HepG2 (cell line): ENCODE results near the gene TSR1. TPM values are rescaled to one million over a fixed set of nuclear protein-coding genes. Genes with fewer than 3 reads are reported as not detected.

Source experiments
- ATAC-seq: fragments of 200-7000 bp; cut with Tn5 transposase; 3 replicates; pipeline ENCODE4 v1.9.1; 2020; ENCODE audit warnings: mild to moderate bottlenecking, moderate library complexity
- BruUV-seq: library from RNA; stranded (reverse); fragments of 400-500 nt; replicated peaks from 2 replicates; lab custom pipeline; 2021; lab: Mats Ljungman, UMichigan
- CTCF ChIA-PET: fragments of 300-600 bp; formaldehyde crosslinking; extraction: SDS; loops from one replicate; lab custom pipeline; 2021; ENCODE audit warnings: low total read pairs, inconsistent platforms, low intra/inter-chr PET ratio; lab: Yijun Ruan, JAX
- POLR2A ChIA-PET: fragments of 350-600 bp; sonication (Branson Sonifier 250); formaldehyde crosslinking; loops from one replicate; lab custom pipeline; 2020; ENCODE audit warnings: antibody characterized with exemption, inconsistent platforms; lab: Yijun Ruan, JAX
- DNase-seq: peaks from one replicate; pipeline ENCODE4 v3.0.0-alpha.2; 2015; ENCODE audit warnings: low spot score
- FAIRE-seq: peaks from 3 replicates; lab custom pipeline; 2011; peaks lifted over from hg19 to GRCh38; lab: Jason Lieb, UNC
- H2AFZ ChIP-seq: one replicate; pipeline ENCODE4 v1.6.1; 2011; ENCODE audit warnings: low read length, inconsistent platforms
- H3K27ac ChIP-seq: fragments of 300-600 bp; 3 replicates; pipeline ENCODE4 v1.8.0; 2011; ENCODE audit warnings: mixed run types, mild to moderate bottlenecking, mixed read lengths, low read length, inconsistent platforms; ENCODE audit not compliant: insufficient read depth; ENCODE audit errors: extremely low read length
- H3K27me3 ChIP-seq, 2 experiments: fragments of 200-600 bp in 1 of 2; 2 replicates in 1 of 2; 3 replicates in 1 of 2; pipeline versions ENCODE4 v1.6.0 to v1.8.0; 2011; ENCODE audit warnings: low read length in 2 of 2, mild to moderate bottlenecking in 2 of 2, moderate library complexity in 2 of 2, inconsistent platforms in 1 of 2; ENCODE audit not compliant: insufficient read depth in 2 of 2, control insufficient read depth in 1 of 2
- H3K36me3 ChIP-seq, 2 experiments: fragments of 200-600 bp in 1 of 2; replicated peaks in 1 of 2; 2 replicates in 1 of 2; 3 replicates in 1 of 2; pipeline versions ENCODE4 v1.5.1 to v1.8.0; 2011; ENCODE audit warnings: low read length in 2 of 2, inconsistent platforms in 1 of 2; ENCODE audit not compliant: insufficient read depth in 2 of 2, control insufficient read depth in 1 of 2
- H3K4me1 ChIP-seq: 2 replicates; pipeline ENCODE4 v1.5.1; 2012; ENCODE audit warnings: low read length, inconsistent platforms; ENCODE audit not compliant: insufficient read depth
- H3K4me2 ChIP-seq: 2 replicates; pipeline ENCODE4 v1.6.0; 2011; ENCODE audit warnings: low read depth, low read length, inconsistent platforms
- H3K4me3 ChIP-seq, 3 experiments: fragments of 200-600 bp in 1 of 3; sonication (generic), shearing (Covaris generic) in 1 of 3; replicated peaks in 1 of 3; 2 replicates each; pipeline ENCODE4 v1.5.1; 2011 to 2016; ENCODE audit warnings: low read length in 3 of 3, inconsistent platforms in 2 of 3, low read depth in 2 of 3, mild to moderate bottlenecking in 2 of 3, control low read depth in 1 of 3, mixed read lengths in 1 of 3; ENCODE audit not compliant: insufficient read depth in 1 of 3
- H3K79me2 ChIP-seq: one replicate; pipeline ENCODE4 v1.6.1; 2011; ENCODE audit warnings: low read length, inconsistent platforms; ENCODE audit not compliant: insufficient read depth
- H3K9ac ChIP-seq: 2 replicates; pipeline ENCODE4 v1.6.0; 2011; ENCODE audit warnings: mild to moderate bottlenecking, low read depth, low read length, inconsistent platforms; ENCODE audit not compliant: insufficient read depth
- H3K9me3 ChIP-seq: 2 replicates; pipeline ENCODE4 v1.5.1; 2012; ENCODE audit warnings: mild to moderate bottlenecking, low read length
- H4K20me1 ChIP-seq: 2 replicates; pipeline ENCODE4 v1.6.0; 2011; ENCODE audit warnings: inconsistent platforms, mild to moderate bottlenecking, low read length, moderate library complexity; ENCODE audit not compliant: insufficient read depth
- AGO1 ChIP-seq: fragments of 200-400 bp; formaldehyde crosslinking; IDR thresholded peaks from 2 replicates; pipeline ENCODE4 v1.6.1; 2017; ENCODE audit warnings: mild to moderate bottlenecking, low read depth, low read length, moderate library complexity; ENCODE audit not compliant: poor library complexity, severe bottlenecking
- DPF2 ChIP-seq: sonication (generic); formaldehyde crosslinking; IDR thresholded peaks from 2 replicates; pipeline ENCODE4 v1.4.0; 2020; ENCODE audit warnings: mild to moderate bottlenecking, low read depth, missing genetic modification reagents, borderline replicate concordance
- HES4 ChIP-seq: sonication (generic); formaldehyde crosslinking; IDR thresholded peaks from 2 replicates; pipeline ENCODE4 v1.9.0; 2021; ENCODE audit warnings: mild to moderate bottlenecking, missing genetic modification reagents, borderline replicate concordance
- ISX ChIP-seq: sonication (generic); formaldehyde crosslinking; conservative IDR thresholded peaks from 2 replicates; pipeline ENCODE4 v1.5.0; 2020; ENCODE audit warnings: missing genetic modification reagents
- MED8 ChIP-seq: sonication (generic); formaldehyde crosslinking; IDR thresholded peaks from 2 replicates; pipeline ENCODE4 v1.8.1; 2023; ENCODE audit warnings: mild to moderate bottlenecking, missing genetic modification reagents; ENCODE audit not compliant: insufficient replicate concordance
- ZNF343 ChIP-seq: sonication (generic); formaldehyde crosslinking; IDR thresholded peaks from 2 replicates; pipeline ENCODE4 v1.4.0; 2020; ENCODE audit warnings: mild to moderate bottlenecking, missing genetic modification reagents
- ZNF644 ChIP-seq: IDR thresholded peaks from 2 replicates; pipeline ENCODE4 v1.6.1; 2016; ENCODE audit warnings: low read depth
- ZSCAN12 ChIP-seq: sonication (generic); formaldehyde crosslinking; IDR thresholded peaks from 2 replicates; pipeline ENCODE4 v1.9.0; 2021; ENCODE audit warnings: mild to moderate bottlenecking, missing genetic modification reagents
- WGBS: methylation state at CpG from one replicate; pipeline ENCODE4 v1.1.6; 2017; ENCODE audit warnings: low lambda C conversion rate; 5-methylcytosine and 5-hydroxymethylcytosine counted together
- in situ Hi-C: cut with HindIII; loops from 2 replicates; pipeline ENCODE4 v1.10.0; 2017; ENCODE audit warnings: low pct_unique_long_range_greater_than_20kb; ENCODE audit not compliant: extremely low pct_ligation_motif_present
- intact Hi-C: fragments of 100-400 bp; cut with micrococcal nuclease; formaldehyde crosslinking; loops from one replicate; pipeline ENCODE4 v1.10.0; 2022; ENCODE audit not compliant: unreplicated experiment
- polyA plus RNA-seq, 8 experiments: library from polyadenylated mRNA; depleted of rRNA in 3 of 8; stranded (reverse) in 7 of 8; unstranded in 1 of 8; fragments of >200 nt; fragmentation: Illumina TruSeq in 4 of 8; extraction: Trizol in 4 of 8; gene quantifications; 2 replicates each; pipeline versions ENCODE4 v1.2.1 to v1.2.3, GENCODE V29; 2011 to 2016; ENCODE audit warnings: low read depth in 4 of 8, missing spikeins in 1 of 8, mixed read lengths in 1 of 8; ENCODE audit not compliant: insufficient read depth in 1 of 8
- total RNA-seq, 5 experiments: library from RNA; depleted of rRNA; stranded (reverse); fragments of >200 nt; fragmentation: Illumina TruSeq; extraction: Trizol; gene quantifications; 2 replicates each; pipeline ENCODE4 v1.2.3, GENCODE V29; 2016; ENCODE audit warnings: low read depth in 1 of 5
- TF ChIP-seq, protein P1 (sequence below): sonication (generic); formaldehyde crosslinking; IDR thresholded peaks from 2 replicates; pipeline ENCODE4 v1.4.0; 2020; ENCODE audit warnings: missing genetic modification reagents, mild to moderate bottlenecking, borderline replicate concordance
- TF ChIP-seq, protein P2 (sequence below): sonication (generic); formaldehyde crosslinking; IDR thresholded peaks from 2 replicates; pipeline ENCODE4 v1.5.0; 2020; ENCODE audit warnings: mild to moderate bottlenecking, missing genetic modification reagents
- TF ChIP-seq, protein P3 (sequence below): sonication (generic); formaldehyde crosslinking; IDR thresholded peaks from 2 replicates; pipeline ENCODE4 v1.5.0; 2020; ENCODE audit warnings: mild to moderate bottlenecking, missing genetic modification reagents
- TF ChIP-seq, protein P4 (sequence below): sonication (generic); formaldehyde crosslinking; conservative IDR thresholded peaks from 2 replicates; pipeline ENCODE4 v1.4.0; 2020; ENCODE audit warnings: missing genetic modification reagents
- TF ChIP-seq, protein P5 (sequence below): IDR thresholded peaks from 2 replicates; pipeline ENCODE4 v1.6.1; 2016; ENCODE audit warnings: mild to moderate bottlenecking

Gene TSR1
- total and polyA plus RNA-seq, 2 of the 13 experiments (the other 11 are each of a cell fraction or from before 2014, with no cell fraction given): 7.1 to 65.8 TPM

DNA sequence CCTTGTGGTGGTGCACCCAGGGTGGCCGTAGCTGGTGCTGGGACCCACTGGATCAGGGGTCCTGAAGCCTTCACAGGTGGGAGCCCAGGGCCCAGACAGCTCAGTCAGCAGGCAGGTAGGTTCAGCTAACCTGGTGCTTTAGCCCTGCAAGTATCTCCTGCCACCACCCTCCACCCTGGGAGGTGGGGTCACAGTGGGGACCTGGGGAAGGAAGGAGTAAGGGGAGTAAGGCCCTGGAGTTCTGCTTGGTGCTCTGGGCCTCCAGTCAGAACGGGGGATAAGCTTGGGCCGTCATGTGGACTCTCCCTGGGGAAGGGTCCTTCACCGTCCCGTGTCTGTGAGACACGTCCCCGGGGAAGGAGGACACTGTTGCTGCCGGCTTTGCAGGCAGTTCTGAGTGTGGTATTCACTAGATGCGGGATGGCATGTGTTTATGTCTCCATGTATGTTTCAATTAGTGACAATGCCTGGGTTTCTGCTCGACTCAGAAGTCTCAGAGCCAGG is 21.7 kb upstream of the TSR1 start:
- in situ Hi-C loops (no loop called here), intact Hi-C loops (no loop called here)
- H3K27me3 ChIP-seq: no peaks in the 10 kb centered on the region
- WGBS: 100% methylated on average over 2 of the region's 10 CpGs
- no peak for DNase-seq
- no peaks in the 10 kb centered on the region for H3K9me3 ChIP-seq
- no peak overlapping the region for H3K4me2 ChIP-seq
- no peaks in the 10 kb centered on the region for H3K79me2 ChIP-seq
- FAIRE-seq: no peak
- no peak overlapping the region for H3K9ac ChIP-seq
- no peak overlapping the region for H3K27ac ChIP-seq
- CTCF ChIA-PET: no interaction called here
- POLR2A ChIA-PET: no interaction called here
- no peaks in the 10 kb centered on the region for H4K20me1 ChIP-seq
- H3K4me3 ChIP-seq: no peak overlapping the region
- no TSS peak for BruUV-seq
- no peaks in the 10 kb centered on the region for H3K4me1 ChIP-seq
- no peak overlapping the region for H2AFZ ChIP-seq
- H3K36me3 ChIP-seq: peaks cover 5 to 15% of the 10 kb centered on the region in 2 experiments; a peak in 3 of 5 replicates
- no peak for ATAC-seq
- TF ChIP-seq AGO1 (no peak), DPF2 (CRISPR knock-in tag) (no peak), MED8 (CRISPR knock-in tag) (no peak), HES4 (CRISPR knock-in tag) (no peak), ZNF644 (no peak), ZNF343 (CRISPR knock-in tag) (no peak), ISX (no peak), ZSCAN12 (CRISPR knock-in tag) (no peak)
- TF ChIP-seq, protein P1, sequence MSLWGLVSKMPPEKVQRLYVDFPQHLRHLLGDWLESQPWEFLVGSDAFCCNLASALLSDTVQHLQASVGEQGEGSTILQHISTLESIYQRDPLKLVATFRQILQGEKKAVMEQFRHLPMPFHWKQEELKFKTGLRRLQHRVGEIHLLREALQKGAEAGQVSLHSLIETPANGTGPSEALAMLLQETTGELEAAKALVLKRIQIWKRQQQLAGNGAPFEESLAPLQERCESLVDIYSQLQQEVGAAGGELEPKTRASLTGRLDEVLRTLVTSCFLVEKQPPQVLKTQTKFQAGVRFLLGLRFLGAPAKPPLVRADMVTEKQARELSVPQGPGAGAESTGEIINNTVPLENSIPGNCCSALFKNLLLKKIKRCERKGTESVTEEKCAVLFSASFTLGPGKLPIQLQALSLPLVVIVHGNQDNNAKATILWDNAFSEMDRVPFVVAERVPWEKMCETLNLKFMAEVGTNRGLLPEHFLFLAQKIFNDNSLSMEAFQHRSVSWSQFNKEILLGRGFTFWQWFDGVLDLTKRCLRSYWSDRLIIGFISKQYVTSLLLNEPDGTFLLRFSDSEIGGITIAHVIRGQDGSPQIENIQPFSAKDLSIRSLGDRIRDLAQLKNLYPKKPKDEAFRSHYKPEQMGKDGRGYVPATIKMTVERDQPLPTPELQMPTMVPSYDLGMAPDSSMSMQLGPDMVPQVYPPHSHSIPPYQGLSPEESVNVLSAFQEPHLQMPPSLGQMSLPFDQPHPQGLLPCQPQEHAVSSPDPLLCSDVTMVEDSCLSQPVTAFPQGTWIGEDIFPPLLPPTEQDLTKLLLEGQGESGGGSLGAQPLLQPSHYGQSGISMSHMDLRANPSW (CRISPR knock-in tag): no peak
- TF ChIP-seq, protein P2, sequence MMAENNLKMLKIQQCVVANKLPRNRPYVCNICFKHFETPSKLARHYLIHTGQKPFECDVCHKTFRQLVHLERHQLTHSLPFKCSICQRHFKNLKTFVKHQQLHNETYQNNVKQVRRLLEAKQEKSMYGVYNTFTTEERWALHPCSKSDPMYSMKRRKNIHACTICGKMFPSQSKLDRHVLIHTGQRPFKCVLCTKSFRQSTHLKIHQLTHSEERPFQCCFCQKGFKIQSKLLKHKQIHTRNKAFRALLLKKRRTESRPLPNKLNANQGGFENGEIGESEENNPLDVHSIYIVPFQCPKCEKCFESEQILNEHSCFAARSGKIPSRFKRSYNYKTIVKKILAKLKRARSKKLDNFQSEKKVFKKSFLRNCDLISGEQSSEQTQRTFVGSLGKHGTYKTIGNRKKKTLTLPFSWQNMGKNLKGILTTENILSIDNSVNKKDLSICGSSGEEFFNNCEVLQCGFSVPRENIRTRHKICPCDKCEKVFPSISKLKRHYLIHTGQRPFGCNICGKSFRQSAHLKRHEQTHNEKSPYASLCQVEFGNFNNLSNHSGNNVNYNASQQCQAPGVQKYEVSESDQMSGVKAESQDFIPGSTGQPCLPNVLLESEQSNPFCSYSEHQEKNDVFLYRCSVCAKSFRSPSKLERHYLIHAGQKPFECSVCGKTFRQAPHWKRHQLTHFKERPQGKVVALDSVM (CRISPR knock-in tag): no peak
- TF ChIP-seq, protein P3, sequence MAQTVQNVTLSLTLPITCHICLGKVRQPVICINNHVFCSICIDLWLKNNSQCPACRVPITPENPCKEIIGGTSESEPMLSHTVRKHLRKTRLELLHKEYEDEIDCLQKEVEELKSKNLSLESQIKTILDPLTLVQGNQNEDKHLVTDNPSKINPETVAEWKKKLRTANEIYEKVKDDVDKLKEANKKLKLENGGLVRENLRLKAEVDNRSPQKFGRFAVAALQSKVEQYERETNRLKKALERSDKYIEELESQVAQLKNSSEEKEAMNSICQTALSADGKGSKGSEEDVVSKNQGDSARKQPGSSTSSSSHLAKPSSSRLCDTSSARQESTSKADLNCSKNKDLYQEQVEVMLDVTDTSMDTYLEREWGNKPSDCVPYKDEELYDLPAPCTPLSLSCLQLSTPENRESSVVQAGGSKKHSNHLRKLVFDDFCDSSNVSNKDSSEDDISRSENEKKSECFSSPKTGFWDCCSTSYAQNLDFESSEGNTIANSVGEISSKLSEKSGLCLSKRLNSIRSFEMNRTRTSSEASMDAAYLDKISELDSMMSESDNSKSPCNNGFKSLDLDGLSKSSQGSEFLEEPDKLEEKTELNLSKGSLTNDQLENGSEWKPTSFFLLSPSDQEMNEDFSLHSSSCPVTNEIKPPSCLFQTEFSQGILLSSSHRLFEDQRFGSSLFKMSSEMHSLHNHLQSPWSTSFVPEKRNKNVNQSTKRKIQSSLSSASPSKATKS (CRISPR knock-in tag): no peak
- TF ChIP-seq, protein P4, sequence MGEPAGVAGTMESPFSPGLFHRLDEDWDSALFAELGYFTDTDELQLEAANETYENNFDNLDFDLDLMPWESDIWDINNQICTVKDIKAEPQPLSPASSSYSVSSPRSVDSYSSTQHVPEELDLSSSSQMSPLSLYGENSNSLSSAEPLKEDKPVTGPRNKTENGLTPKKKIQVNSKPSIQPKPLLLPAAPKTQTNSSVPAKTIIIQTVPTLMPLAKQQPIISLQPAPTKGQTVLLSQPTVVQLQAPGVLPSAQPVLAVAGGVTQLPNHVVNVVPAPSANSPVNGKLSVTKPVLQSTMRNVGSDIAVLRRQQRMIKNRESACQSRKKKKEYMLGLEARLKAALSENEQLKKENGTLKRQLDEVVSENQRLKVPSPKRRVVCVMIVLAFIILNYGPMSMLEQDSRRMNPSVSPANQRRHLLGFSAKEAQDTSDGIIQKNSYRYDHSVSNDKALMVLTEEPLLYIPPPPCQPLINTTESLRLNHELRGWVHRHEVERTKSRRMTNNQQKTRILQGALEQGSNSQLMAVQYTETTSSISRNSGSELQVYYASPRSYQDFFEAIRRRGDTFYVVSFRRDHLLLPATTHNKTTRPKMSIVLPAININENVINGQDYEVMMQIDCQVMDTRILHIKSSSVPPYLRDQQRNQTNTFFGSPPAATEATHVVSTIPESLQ (CRISPR knock-in tag): no peak
- TF ChIP-seq, protein P5, sequence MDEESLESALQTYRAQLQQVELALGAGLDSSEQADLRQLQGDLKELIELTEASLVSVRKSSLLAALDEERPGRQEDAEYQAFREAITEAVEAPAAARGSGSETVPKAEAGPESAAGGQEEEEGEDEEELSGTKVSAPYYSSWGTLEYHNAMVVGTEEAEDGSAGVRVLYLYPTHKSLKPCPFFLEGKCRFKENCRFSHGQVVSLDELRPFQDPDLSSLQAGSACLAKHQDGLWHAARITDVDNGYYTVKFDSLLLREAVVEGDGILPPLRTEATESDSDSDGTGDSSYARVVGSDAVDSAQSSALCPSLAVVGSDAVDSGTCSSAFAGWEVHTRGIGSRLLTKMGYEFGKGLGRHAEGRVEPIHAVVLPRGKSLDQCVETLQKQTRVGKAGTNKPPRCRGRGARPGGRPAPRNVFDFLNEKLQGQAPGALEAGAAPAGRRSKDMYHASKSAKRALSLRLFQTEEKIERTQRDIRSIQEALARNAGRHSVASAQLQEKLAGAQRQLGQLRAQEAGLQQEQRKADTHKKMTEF: no peak
